ENCODE results near the gene HASPIN.

Gene HASPIN

DNA sequence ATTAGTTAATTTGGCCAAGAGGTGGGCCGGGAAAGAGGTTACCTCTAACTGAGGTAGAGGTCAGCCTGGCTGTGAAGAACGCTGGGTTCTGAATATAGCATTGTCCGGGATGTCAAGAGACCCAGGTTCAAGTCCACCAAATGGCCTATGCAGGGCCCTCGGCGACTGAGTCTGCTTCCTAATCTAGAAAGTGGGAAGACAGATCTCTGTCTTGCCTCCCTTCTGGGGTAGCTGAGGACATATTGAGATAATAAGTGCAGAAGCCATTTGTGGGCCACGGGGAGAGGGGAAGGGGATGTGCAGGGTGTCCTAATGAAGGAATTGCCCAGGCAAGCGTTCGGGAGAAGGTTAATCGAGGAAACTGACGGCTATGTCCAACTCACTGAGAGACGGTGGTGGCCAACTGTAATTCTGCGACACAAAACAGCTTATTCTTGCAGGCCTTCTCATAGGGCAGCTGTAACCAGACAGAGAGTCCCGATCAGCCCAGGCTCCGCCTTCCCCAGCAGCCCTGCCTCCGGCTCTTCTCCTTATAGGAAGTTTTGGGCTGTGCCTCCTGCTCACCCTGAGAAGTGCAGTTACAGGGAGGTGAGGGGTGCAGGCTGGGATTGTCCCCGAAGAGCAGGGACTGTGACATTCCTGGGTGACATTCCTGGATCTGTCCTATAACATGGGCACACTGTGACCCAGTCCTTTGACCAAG, 15.9 kb downstream of the HASPIN start:
- DNase-seq: no peak

DNA sequence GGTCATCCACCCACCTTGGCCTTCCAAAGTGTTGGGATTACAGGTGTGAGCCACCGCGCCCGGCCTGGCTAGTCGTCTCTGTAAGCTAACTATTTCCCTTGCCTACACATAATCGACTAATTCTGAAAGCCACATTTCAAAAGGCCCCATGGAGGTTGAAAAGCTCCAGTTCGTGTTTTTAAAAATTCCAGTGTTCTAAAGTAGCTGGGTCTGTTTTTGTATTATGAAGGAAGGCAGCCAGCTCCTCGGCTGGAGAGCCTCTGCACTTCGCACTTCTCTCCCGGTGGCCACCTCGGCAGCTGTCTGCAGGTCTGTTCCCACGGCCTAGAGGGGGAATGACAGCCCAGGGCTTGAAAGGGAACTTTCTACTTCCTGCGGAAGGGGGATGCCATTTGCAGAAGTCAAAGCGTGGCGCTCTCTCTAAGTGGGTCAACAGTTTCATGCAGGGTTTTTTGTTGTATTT, 16.9 kb downstream of the HASPIN start:
- peak; percentile 70 for DNase-seq

DNA sequence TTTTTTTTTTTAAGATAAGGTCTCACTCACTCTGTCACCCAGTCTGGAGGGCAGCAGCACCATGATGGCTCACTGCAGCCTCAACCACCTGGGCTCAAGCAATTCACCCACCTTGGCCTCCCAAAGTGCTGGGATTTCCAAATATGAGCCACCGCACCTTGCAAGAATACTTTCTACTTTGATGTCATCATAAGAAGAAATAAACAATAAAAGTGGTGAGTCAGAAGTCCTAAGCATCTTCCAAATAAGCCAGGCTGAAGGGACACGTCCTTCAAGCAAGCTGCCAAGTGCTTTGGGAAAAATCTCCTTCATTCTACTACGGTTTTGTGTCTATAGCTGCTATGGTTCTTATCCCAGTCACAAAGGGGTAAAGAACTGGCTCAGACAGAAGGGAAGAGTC, 20.3 kb downstream of the HASPIN start:
- no peak for DNase-seq

DNA sequence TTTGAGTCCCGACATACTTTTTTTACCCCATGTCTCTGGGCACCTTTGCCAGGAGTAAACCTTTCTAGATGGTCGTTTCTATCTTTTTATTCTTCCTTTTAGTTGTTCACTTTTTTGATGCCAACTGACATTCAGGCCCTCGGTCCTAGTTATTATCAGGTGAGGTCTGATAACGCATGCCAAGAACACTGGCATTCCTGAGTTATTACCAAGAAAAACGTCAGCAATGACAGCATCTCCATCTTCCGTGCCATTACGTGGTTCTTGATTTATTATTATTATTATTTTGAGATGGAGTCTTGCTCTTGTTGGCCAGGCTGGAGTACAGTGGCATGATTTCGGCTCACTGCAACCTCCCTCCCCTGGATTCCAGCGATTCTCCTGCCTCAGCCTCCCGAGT, 21.4 kb downstream of the HASPIN start:
- no peak for DNase-seq

DNA sequence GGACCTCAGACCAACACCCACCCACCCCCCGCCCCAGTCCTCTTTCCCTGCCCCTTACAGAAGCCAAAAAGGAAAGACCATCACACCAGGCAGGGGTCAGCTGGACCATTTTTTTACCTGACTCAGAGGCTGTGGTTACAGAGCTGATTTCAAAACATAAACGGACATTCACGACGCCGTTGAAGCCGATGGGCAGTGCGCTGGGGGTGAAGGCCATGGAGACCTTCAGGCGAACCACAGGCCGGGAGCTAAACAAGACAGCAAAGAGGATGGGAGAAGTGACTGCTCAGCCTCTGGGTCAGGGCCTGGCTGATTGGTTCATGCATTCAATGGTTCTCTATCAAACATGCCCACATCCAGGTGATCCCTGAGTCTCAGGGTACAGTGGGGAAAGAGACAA, 24.1 kb downstream of the HASPIN start:
- DNase-seq: no peak

DNA sequence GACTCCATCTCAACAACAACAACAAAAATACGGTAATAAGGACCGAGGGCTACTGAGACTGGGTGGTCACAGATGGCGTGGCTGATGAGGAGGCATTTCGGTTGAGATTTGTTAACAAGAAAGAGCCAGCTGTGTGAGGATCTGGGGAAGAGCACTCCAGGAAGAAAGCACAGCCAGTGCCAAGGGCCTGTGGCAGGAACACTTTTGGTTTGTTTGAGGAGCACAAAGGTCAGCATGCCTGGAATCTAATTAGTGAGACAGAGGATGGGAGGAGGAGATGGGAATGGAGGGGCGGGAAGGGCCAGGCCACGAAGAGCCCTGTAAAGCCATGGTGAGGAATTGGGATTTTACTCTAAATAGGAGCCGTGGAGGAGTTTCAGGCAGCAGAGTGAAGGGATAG, 24.9 kb downstream of the HASPIN start:
- DNase-seq: no peak

DNA sequence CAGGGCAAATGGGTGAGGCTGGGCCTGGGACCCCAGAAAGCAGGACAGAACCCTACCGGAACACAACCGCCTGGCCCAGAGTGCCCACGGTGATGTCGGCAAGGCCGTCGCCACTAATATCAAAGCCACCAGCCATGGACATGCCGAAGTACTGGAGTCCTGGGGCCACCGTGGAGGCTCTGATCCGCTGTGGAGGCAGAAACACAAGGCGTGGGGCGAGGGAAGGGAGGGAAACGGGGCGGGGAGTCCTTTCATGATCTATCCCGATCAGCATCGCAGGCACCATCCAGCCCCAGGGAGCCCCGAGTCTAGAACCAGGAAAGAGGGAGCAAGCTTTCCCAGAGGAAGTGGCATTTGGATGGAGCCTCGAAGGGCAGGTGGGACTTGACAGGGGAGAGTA, 26.6 kb downstream of the HASPIN start:
- DNase-seq: no peak

DNA sequence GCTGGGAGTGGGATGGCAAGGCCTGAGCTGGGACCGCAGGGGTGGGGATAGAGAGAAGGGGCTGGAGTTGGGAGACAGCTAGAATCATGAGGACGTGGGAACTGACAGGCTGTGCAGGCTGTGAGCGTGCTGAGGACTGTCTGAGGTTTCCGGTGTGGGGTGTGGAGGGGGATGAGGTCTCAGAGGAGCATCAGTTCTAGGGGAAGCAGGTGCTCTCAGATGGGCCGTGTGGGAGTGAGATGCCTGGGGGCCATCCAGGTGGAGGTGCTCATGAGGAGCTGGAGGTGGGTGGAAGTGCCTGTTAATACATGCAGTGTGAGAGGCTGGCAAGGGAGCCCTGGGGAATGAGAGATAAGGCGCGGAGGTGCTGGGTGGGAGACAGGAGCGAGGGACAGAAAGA, 27.2 kb downstream of the HASPIN start:
- peak; percentile 78 for DNase-seq

DNA sequence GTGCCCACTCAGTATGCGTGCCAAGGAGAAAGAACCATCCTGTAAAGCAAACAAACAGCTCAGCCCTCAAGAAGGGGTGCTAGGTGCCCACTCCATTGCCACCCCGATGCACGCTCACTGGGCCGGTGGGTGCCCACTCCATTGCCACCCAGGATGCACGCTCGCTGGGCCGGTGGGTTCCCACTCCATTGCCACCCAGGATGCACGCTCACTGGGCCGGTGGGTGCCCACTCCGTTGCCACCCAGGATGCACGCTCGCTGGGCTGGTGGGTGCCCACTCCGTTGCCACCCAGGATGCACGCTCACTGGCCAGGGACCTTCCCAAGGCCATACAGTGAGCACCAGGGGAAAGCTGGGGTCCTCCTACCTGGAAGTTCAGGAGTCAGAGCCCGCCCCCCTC, 28.1 kb downstream of the HASPIN start:
- DNase-seq: no peak

DNA sequence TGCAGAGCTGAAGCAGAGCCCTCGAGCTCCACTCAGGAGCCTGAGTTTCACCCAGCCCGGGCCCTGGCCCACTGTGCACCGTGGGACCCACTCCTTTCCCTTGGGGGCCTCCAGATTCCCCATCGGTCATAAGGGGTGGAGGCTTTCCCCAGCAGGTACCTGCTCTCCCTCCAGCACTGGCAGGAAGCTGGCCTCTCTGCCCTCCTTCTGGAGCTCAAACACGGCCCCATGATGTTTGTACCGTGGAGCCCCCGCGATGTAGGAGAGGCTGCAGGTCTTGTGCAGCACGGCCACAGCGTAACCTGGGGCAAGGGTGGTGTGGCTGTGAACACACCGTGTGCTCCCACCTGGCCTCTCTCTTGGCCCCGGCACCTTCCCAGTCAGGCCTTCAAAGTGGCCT, 29.9 kb downstream of the HASPIN start:
- DNase-seq: no peak

DNA sequence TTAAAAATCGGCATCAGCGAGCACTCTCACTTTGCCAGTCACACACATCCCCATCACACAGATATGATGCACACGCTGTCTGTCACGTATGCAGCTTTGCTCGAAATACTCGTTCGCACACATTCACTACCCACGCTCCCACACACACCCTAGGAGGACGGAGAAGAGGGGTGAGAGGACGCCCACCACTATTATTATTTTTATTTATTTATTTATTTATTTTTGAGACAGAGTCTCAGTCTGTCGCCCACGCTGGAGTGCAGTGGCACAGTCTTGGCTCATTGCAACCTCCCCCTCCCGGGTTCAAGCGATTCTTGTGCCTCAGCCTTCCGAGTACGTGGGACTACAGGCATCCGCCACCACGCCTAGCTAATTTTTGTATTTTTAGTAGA, 30.4 kb downstream of the HASPIN start:
- DNase-seq: no peak

DNA sequence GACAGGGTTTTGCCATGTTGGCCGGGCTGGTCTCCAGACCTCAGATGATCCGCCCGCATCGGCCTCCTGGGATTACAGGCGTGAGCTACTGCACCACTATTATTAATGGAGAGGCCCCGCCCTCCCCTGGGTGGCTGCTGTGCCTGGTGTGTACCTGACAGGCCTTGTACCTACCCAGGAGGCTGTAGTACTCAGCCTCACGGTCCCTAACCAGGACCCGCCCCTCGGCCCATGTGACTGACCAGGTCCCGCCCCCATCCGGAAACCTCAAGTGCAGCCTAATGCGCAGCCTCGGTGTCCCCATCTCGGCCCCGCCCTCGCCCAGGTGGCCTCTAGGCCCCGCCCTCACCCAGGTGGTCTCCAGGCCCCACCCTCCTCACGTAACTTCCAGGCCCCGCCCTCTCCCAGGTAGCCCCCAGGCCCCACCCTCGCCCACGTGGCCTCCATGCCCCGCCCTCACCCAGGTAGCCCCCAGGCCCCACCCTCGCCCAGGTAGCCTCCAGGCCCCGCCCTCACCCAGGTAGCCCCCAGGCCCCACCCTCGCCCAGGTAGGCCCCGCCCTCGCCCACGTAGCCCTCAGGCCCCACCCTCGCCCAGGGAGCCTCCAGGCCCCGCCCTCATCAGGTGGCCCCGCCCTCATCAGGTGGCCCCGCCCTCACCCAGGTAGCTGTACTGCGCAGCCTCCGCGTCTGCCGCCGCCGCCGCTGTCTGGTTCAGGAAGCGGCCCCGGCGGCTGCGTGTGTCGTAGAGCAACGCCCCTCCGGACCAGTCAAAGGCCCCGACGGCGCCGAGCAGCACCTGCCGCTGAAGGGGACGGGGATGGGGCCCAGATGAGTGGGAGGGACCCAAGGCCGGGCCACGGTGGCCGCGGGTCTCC, 31.0 kb downstream of the HASPIN start:
- DNase-seq: peak; percentile 91

DNA sequence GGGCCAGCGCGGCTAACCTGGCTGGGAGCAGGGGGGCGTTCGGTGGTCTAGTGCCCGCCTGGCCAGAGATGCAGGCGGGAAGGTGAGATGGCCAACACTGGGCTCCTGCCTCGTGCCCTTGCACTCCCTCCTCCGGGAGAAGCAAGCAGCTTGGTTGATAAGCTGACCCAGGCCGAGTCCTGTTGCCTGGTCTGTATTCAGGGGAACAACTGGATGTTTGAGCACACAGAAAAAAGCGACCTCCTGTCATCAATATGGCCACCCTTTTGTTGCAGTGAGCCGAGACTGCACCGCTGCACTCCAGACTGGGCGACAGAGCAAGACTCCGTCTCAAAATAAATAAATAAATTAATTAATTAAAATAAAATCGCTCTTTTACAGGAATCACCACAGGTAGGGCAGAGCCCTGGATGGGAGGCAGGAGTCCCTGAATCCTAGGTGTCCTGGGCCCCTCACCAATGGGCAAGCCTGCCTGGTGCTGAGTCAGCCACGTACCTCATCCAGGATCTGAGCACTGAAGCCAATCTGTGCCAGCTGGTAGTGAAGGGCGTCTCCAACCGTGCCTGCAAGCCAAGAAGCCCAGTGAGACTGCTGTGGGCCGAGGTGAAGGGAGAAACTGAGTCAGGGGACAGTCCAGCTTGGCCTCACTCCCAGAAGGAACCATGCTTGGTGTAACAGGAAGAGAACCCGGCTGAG, 31.8 kb downstream of the HASPIN start:
- no peak for DNase-seq

DNA sequence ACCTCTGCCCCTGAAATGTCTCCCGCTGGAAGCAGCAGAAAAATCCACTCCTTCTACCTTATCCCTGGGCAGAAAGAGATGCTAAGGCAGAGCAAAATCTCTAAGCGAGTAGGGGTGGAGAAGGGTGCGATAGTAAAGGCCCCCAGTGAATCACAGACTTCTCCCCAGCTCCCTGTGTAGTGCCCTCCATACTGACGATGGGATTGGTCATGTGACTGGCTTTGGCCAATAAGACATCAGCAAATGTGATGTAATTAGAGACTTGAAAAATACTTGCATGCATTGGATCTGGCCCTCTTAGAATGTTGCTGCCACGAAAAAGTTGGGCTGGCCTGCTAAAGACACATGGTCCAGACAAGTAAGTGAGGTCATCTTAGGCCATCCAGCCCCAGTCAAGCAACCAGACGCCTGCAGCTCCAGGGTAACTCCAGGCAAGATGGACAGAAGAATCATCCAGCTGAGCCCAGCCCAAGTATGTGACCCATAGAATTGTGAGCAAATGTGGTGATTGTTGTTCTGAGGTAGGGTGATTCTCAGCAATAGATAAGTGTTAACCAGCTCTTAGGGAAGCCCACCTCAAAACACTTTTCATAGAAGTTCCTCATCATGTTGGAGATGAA, 36.0 kb downstream of the HASPIN start:
- no peak for DNase-seq

DNA sequence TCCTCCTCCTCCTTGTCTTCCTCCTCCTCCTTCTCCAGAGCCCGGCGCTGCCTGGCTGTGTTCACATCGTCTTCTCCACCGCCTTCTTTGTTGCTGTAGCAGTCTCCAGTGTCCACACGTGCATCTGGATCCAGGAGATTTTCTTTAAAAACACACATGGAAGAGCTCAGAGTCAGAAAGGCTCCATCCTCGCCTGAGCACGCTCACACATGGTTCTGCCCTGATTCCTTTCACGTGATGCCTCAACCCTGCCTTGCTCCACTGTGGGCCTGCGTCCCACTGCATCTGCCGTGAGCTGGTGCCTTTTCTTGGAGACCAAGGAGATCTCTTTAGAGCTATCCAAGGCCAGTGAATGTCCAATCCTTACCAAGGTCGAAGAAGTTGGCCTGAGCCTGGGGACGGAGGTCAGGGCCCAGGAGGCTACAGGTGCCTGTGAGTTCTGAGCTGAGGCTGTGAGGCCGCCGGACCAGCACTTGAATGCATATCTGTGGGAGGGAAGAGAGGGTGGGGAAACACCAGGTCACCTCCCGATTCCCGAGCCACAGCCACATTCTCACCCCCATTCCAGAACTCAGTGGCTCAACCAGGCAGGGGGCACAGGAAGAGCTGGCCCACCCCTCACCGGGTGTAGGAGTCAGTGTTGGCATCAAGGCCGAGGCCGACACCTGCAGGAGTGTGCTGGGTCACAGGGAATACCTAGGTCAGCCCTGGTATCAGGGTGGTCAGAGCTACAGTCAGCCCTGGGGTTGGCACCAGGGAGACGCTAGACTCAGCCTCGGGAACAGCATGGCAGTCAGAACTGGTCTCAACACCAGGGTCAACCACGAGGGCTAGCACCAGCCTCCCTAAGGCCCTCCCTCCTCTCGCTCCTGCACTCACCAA, 37.6 kb downstream of the HASPIN start:
- no peak for DNase-seq

DNA sequence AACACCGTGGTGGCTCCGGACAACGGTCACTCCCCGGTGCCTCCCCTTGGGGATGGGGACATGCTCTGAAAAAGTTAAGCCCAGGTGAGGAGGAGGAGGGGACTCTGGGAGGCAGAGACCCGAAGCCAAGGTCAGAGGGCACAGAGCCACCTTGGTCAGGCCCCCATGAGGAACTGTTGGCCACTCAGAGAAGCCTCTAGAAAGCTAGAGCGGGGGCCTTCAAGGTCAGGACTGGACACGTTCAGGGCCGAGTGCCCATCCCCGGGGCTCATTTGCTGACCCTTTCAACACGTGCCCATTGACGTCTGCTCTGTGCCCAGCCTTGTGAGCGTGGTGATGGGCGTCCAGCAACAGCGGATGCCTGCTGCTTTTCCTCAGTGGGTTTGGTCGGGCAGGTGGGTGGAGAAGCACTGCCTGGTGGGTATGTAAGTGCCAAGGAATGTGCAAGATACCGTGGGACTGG, 38.2 kb downstream of the HASPIN start:
- no peak for DNase-seq

DNA sequence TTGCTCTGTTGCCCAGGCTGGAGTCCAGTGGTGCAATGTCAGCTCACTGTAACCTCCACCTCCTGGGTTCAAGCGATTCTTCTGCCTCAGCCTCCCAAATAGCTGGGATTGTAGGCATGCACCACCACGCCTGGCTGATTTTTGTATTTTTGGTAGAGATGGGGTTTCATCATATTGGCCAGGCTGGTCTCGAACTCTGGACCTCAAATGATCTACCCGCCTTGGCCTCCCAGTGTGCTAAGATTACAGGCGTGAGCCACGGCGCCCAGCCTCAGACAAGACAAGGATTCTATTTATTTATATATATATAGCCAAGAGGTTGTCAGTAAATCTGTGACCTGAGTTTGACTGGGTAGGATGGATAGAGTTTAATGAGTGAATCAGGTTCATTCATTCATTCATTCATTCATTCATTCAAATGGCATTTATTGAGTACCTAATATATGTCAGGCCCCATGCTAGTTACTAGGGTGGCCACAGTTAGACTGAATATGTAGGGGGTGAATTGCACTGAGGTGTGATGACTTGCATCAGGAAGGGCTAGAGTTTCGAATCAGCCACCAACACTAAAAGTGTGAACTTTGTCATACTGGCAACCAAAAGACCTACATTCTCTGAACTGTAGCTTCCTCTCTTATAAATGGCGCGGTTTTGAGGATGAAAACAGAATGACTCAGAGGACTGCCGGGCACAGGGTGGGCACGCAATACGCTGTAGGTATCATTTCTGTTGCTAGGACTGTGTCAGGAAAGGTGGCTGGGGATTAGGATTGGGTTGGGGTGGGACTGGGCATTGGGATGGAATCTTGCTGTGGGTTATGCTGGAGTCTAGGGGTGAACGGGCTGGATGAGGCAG, 39.4 kb downstream of the HASPIN start:
- no peak for DNase-seq

DNA sequence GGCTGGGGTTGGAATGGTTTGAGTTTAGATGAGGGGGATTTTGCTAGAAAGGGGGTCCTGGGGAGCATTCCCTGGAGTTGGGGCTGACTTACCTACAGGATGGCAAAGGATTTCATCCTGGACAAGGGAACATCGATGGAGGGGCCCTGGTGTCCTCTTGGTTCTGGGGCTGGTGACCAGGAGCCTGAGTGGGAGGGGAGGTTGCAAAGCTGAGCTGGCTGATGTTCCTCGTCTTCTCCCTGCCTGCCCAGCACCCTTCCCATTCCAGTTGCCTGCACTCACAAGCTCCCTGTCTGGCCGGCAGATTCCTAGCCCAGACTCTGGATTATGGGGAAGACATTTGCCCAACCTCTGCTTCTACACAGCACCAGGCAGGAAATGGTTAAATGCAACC, 40.1 kb downstream of the HASPIN start:
- DNase-seq: no peak

DNA sequence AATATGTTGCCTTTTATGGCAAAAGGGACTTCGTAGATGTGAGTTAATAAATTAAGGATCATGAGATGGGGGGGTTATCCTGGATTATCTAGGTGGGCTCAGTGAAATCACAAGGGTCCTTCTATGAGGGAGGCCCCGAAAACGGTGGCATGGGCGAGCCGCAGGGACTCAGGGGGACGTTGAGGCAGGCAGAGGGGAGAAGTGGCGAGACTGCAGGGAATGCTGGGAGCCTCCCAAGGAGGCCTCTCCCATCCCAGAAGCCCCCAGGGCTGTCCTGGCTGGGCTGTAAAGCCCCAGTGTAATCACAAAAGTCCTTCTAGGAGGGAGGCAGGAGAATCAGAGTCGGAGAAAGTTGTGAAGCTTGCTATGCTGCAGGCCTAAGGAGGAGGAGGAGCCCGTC, 42.3 kb downstream of the HASPIN start:
- no peak for DNase-seq

DNA sequence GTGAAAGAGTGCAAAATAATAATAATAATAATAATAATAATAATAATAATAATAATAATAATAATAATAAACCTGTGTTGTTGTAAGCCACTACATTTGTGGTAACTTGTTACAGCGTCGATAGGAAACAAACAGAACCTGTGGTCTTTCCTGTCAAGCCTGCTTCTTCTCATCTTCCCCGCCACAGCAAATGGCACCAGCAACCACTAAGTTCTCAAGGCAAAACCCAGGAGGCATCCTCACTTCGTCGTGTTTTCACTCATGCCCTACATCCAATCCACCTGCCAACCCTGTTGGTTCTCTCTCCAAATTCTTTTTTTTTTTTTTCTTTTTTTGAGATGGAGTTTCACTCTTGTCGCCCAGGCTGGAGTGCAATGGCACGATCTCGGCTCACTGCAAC, 43.1 kb downstream of the HASPIN start:
- DNase-seq: no peak

DNA sequence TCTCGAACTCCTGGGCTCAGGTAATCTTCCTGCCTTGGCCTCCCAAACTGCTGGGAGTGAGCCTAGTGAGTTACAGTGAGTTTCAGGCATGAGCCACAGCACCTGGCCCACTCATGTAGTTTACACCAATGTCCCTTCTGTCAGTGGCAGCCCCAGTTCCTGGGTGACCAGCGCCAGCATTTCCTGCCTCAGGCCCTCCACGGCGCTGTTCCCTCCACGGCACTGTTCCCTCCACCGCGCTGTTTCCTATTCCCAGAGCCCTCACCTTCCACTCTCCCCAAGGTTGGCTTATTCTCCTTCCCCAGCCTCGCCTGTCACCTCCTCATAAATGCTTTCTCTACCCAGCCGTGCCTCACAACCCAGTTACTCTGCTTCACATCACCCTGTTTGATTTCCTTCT, 44.6 kb downstream of the HASPIN start:
- no peak for DNase-seq
